ENCODE data around the gene RNF8. TPM values are rescaled to one million over a fixed set of nuclear protein-coding genes. Genes with fewer than 3 reads are reported as not detected.

RNF8 gene
- total and polyA plus RNA-seq, 10 of the 15 experiments (the other 5 are each of a cell fraction or from before 2014, with no cell fraction given): 7.8 to 30.2 (median 23.3) TPM

DNA sequence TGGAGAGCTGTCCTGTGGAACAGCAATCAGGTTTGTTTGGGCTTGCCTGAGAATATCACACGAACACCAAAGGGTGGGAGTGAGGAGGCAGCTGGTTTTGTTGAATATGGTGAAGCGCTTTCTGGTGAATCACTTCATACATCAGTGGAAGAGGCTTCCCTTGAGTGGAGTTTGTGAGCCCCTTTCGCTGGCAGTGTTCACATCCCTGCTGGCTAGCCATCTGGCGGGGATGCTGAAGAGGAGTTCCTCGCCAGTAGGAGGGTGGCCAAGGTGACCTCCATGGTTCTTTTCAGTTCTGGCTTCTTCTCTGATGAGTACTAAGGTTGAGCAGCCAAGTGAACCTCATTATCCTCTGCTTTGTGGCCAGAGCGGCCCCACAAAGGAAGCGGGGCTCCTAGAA lies 37.7 kb upstream of the RNF8 start:
- Histone ChIP-seq H4K20me1 (ENCODE audit: control insufficient read depth, insufficient read depth) (no peaks in the 10 kb centered on the region), H3K79me2 (ENCODE audit: control insufficient read depth, insufficient read depth, low read length) (no peaks in the 10 kb centered on the region), H3K27me3 (replicated peaks in 1 of 2; ENCODE audit: control insufficient read depth in 2 of 2, insufficient read depth in 2 of 2, low read length in 1 of 2) (no peaks in the 10 kb centered on the region), H3K36me3 (ENCODE audit: control insufficient read depth in 2 of 2, insufficient read depth in 2 of 2, low read length in 1 of 2) (peaks cover 6 to 36% of the 10 kb centered on the region in 2 experiments), H3K4me1 (ENCODE audit: control insufficient read depth, insufficient read depth, low read length) (peaks cover 19% of the 10 kb centered on the region), H2AFZ (ENCODE audit: control insufficient read depth, low read depth, low read length) (no peak overlapping the region), H3K4me2 (ENCODE audit: control insufficient read depth, insufficient read depth) (no peak overlapping the region), H3K4me3 (no peak overlapping the region), H3K27ac (ENCODE audit: control insufficient read depth, insufficient read depth) (no peak overlapping the region), H3K9ac (ENCODE audit: control insufficient read depth, insufficient read depth, low read length) (no peak overlapping the region), H3K9me3 (replicated peaks; ENCODE audit: control insufficient read depth, insufficient read depth, low read length) (no peaks in the 10 kb centered on the region)
- DNase-seq (ENCODE audit: low read depth, low spot score): no peak
- no peak for FAIRE-seq
- in situ Hi-C loops (cut with MboI): no loop called here
- ChIA-PET RAD21 (ENCODE audit: unreplicated experiment) (interaction anchor here (2.2 kb wide), 1 partner anchor 12 kb away, joined by 12 read pairs; no protein-coding TSS in a partner anchor), SMC1A (ENCODE audit: uncharacterized antibody, unreplicated experiment) (interaction anchor here (0.7 to 1.1 kb wide), 2 partner anchors 18 to 557 kb away, joined by 3 to 4 read pairs; no protein-coding TSS in a partner anchor), POLR2A (no interaction called here), CTCF (interaction anchor here (0.8 to 8.8 kb wide), 6 partner anchors 9 to 298 kb away, joined by 3 to 112 read pairs (median 5); no protein-coding TSS in a partner anchor)
- no peak for ATAC-seq
- 97% methylated on average over 7 of the region's 7 CpGs for WGBS (ENCODE audit: insufficient coverage, insufficient replicate concordance, low lambda C conversion rate, missing lambda C conversion rate)
- intact Hi-C loops (cut with micrococcal nuclease; ENCODE audit: unreplicated experiment): no loop called here
- no TSS peak for BruUV-seq (replicated peaks)
- no peak for TF ChIP-seq SRF (IDR thresholded peaks at IDR 0.05; ENCODE audit: low read depth in 2 of 2, low read length in 2 of 2)
- no peak for TF ChIP-seq POU2F2 (IDR thresholded peaks at IDR 0.05; ENCODE audit: borderline replicate concordance, low read depth, low read length)
- TF ChIP-seq BMI1 (IDR thresholded peaks at IDR 0.05; ENCODE audit: borderline replicate concordance): no peak
- TF ChIP-seq CREB1 (IDR thresholded peaks at IDR 0.05; ENCODE audit: low read depth): no peak
- TF ChIP-seq CHD2 (IDR thresholded peaks at IDR 0.05; ENCODE audit: borderline replicate concordance, low read depth, low read length): no peak
- no peak for TF ChIP-seq KLF5 (IDR thresholded peaks at IDR 0.05; ENCODE audit: partially characterized antibody)
- no peak for TF ChIP-seq RAD21 (IDR thresholded peaks at IDR 0.05; ENCODE audit: insufficient read depth, low read depth, low read length)
- no peak for TF ChIP-seq CUX1 (IDR thresholded peaks at IDR 0.05; ENCODE audit: insufficient replicate concordance, low read depth, low read length)
- no peak for TF ChIP-seq ZBTB40 (IDR thresholded peaks at IDR 0.05; ENCODE audit: borderline replicate concordance)
- no peak for TF ChIP-seq ATF7 (IDR thresholded peaks at IDR 0.05; ENCODE audit: low read depth)
- TF ChIP-seq, protein P1, sequence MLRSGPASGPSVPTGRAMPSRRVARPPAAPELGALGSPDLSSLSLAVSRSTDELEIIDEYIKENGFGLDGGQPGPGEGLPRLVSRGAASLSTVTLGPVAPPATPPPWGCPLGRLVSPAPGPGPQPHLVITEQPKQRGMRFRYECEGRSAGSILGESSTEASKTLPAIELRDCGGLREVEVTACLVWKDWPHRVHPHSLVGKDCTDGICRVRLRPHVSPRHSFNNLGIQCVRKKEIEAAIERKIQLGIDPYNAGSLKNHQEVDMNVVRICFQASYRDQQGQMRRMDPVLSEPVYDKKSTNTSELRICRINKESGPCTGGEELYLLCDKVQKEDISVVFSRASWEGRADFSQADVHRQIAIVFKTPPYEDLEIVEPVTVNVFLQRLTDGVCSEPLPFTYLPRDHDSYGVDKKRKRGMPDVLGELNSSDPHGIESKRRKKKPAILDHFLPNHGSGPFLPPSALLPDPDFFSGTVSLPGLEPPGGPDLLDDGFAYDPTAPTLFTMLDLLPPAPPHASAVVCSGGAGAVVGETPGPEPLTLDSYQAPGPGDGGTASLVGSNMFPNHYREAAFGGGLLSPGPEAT (IDR thresholded peaks at IDR 0.05; ENCODE audit: low read depth): no peak
- TF ChIP-seq NR2F1 (conservative IDR thresholded peaks at IDR 0.05): no peak
- TF ChIP-seq BACH1 (IDR thresholded peaks at IDR 0.05; ENCODE audit: borderline replicate concordance): no peak

Measured in GM12878 (cell line).